DND-41 (cell line): Measurements from ENCODE around the gene CSF3R.

ENCODE experiments used
- CTCF ChIP-seq: IDR thresholded peaks from 2 replicates; pipeline ENCODE4 v1.5.1; 2012; ENCODE audit warnings: borderline replicate concordance, low read length, moderate library complexity, mild to moderate bottlenecking; ENCODE audit not compliant: poor library complexity, severe bottlenecking; ENCODE audit errors: extremely low read depth
- EZH2 ChIP-seq: IDR thresholded peaks from 3 replicates; pipeline ENCODE4 v1.6.1; 2012; ENCODE audit warnings: borderline replicate concordance, low read depth, mild to moderate bottlenecking, moderate library complexity, low read length, inconsistent platforms; ENCODE audit not compliant: severe bottlenecking

GRCh38 chr1:36456391-36456928 lies 26.3 kb downstream of the CSF3R start:
- TF ChIP-seq CTCF, result no peak
- no peak for TF ChIP-seq EZH2
